NCI-H510A (cell line): ENCODE measurements around the gene LAPTM5.
"Not testable (repeated sequence)": the region's sequence is repeated elsewhere in the genome, so short reads cannot be mapped to it uniquely, and the experiment has no call there.

Source experiments
- DNase-seq: peaks from one replicate; lab custom pipeline; 2025; lab: John Stamatoyannopoulos, UW

Gene LAPTM5, protein sequence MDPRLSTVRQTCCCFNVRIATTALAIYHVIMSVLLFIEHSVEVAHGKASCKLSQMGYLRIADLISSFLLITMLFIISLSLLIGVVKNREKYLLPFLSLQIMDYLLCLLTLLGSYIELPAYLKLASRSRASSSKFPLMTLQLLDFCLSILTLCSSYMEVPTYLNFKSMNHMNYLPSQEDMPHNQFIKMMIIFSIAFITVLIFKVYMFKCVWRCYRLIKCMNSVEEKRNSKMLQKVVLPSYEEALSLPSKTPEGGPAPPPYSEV

DNA sequence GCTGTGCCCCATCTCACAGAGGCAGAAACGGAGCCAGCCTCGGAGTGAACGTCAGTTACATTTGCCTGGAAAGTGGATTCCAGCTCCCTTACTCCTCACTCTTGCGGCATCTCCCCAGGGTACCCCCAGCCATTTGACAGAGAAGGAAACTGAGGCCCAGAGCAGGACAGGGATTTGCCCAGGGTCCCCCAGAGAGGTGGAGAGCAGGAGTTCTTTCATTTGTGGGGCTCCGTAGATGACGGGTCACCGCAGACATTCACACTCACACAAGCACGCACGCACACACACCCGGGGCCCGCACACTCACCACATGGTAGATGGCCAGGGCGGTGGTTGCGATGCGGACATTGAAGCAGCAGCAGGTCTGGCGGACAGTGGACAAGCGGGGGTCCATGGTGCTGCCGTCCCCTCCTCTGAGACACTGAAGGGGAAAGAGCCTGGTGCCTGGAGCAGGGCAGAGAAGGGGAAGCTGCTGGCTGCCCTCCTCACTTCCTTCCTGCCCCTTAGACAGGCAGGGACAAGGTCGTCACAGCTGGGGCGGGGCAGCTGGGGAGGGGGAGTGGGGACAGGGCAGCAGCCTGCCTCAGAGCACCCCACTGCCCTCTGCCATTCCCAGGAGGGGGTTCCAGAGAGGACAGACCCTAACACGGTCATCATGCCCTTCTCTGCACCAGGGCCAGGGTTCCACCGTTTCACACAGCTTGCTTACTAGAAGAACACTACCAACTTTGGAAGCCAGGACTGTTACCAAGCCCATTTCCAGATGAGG, at the start of gene LAPTM5:
Gene LAPTM5 (minus strand): TSS at position 423 of the 769 bp plus-strand sequence. CDS start 29 bp downstream, at position 394.
- no peak for DNase-seq

- no peak for DNase-seq
These were observed 49.1 kb upstream of the LAPTM5 start for GRCh38 chr1:30806381-30807317.

GRCh38 chr1:30805304-30806003, 47.9 kb upstream of the LAPTM5 start:
- no peak for DNase-seq

DNA sequence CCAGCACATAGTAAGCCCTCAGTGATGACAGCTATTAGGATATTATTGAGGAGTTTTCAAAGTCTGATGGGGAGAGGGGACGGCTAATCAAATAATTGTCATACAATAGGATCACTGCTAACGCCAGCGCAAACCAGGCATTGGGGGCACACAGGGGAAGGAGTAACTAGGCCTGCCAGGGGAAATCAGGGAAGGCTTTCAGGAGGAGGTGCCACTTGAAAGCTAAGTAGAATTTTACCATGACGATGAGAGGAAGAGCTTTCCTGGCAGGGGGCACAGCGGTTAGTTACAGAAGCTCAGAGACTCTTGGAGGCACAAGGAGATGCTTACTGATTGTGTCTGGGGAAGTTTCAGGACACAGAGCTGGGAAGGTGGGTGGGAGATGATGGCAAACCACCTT, 47.2 kb upstream of the LAPTM5 start:
- DNase-seq, result no peak

GRCh38 chr1:30804352-30804751, 46.8 kb upstream of the LAPTM5 start:
- no peak for DNase-seq

DNA sequence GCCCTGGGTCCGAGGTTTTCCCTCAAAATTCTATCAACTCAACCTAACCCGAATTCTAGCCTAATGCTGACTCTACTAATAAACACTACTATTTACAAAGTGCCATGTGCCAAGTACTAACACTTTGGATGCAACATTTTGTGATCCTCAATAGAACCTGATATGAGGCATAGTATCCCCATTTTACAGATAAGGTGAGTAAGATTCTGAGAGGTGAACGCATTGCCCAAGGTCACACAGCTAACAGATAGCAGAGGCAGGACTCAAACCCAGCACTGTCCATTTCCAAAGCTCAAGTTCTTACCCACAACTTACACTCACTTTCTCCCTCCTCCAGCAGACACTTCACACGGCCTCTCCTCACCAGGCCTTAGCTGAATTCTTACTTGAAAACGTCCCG, 46.0 kb upstream of the LAPTM5 start:
- no peak for DNase-seq

DNA sequence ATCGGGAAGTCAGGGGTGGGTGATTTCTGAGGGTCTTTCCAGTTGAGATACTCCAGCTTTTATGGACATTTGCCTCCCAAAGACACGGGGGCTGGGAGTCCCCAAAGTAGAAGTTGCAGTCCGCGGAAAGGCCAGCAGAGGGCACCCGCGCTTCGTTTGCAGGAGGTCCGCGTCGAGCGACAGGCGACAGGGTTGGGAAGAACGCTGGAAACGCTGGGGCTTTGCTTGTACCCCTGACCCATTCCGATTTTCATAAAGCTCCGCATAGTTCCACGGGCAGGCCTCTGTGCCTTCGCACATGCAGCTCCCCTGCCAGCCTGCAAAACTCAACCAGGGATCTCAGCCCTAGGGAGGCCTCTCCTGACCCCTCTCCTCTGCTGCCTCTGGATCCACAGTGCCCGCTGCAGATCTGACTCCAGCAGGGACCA, 44.2 kb upstream of the LAPTM5 start:
- no peak for DNase-seq

GRCh38 chr1:30799233-30799511, 41.6 kb upstream of the LAPTM5 start:
- no peak for DNase-seq

DNA sequence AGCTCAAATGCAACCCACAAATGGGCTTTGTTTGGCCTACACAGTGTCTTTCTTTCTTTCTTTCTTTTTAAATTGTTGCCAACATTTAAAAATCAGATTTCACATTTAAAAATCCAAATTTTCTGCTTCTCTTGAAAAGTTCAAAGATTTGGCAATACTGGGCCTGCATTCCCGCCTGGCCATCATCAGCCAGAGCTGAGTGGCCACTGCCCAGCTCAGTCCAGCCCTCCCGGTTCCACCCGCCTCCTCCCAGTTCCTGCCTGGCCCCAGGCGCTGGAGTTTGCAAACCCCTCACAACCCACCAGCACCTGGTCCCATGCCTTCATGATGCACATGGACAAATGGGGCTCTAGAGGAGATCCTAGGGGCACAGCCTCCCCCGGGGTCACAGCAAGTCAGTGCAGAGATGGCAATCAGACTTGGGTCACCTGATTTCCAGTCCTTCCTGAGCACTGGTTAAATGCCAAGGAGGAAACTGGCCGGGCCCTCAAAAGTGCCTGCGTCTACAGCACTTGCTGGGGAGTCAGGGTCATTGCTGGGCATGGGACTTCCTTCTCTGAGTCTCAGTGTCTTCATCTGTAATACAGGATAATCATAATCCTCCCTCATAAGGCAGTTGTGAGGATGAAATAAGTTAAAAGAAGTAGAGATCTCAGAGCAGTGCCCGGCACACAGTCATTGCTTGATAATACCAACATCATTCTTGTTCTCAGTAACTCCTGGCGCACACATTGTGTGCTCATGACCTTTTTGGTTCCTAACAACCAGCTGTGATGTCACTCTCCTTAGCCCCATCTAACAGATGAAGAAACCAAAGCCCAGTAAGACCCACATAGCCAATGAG, 41.0 kb upstream of the LAPTM5 start:
- DNase-seq, result no peak

DNA sequence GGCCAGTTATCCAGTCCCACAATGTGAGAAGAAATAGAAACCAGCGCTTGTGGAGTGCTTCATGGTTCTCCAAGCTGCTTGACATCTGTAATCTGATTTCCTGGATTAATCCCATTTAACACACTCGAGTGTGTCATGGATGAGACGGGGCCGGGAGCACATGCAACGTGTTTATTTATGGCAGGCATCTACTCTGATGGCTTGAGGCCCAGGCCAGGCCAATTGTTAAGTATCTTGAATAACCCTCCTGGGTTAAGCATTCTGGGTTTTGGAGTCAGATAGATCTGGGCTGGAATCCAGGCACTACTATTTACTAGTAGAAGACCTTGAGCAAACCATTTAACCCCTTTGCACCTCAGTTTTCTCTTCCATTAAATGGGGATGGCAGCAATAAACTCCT, 37.5 kb upstream of the LAPTM5 start:
- DNase-seq, result no peak

DNA sequence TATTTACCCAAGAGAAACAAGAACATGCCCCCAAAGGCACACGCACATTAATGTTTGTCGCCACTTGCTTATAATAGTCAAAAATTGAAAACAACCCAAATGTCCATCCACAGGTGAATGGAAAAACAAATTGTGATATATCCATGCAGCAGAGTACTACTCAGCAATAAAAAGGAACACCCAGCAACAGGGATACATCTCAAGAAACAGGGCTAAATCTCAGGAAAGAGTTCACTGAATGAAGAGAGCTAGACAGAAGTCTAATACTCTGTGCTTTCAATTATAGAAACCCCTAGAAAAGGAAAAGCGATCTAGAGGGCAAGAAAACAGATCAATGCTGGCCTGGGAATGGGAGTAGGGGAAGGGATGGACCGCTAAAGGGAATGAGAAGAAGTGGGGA, 36.7 kb upstream of the LAPTM5 start:
- no peak for DNase-seq

- DNase-seq, result no peak
These were observed 35.6 kb upstream of the LAPTM5 start for GRCh38 chr1:30793209-30793608.

- DNase-seq, result no peak
These were observed 34.3 kb upstream of the LAPTM5 start for GRCh38 chr1:30791868-30792267.

GRCh38 chr1:30790850-30791778, 33.5 kb upstream of the LAPTM5 start:
- no peak for DNase-seq

GRCh38 chr1:30790256-30790525, 32.6 kb upstream of the LAPTM5 start:
- not testable (repeated sequence) for DNase-seq

- no peak for DNase-seq
These were observed 32.0 kb upstream of the LAPTM5 start for GRCh38 chr1:30789388-30790255.

- DNase-seq, result no peak
These were observed 31.2 kb upstream of the LAPTM5 start for GRCh38 chr1:30788580-30789387.

DNA sequence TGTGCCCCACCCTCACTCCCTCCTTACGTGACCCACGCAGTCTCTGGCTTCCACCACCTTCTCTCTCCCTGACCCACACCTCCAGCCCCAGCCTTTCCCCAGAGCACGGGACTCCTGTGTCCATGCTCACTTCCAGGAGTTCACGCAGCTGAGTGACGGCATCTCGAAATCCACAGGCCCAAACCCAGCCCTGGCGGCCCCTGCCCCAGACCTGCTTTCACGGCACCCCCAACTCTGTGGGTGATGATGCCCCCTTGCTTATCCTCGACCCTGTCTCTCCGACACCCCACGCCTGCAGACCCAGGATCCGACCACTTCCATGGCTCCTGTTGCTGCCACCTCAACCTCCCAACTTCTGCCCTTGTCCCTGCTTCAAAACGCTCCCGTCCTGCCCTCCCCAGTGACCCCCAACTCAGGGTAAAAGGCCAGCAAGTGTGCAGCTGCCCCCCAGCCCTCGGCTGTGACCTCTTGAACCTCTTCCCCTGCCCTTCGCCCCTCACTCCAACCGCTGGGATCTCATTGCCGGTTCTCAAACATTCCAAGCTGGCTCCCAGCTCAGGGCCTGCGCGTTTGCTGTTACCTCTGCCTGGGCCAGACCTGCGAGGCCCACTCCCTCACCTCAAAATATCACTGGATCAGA, 30.4 kb upstream of the LAPTM5 start:
- DNase-seq, result no peak
